ENCODE results near the gene USP47. TPM values are rescaled to one million over a fixed set of nuclear protein-coding genes. Genes with fewer than 3 reads are reported as not detected.
"Not testable (repeated sequence)": the region's sequence is repeated elsewhere in the genome, so short reads cannot be mapped to it uniquely, and the experiment has no call there.

Gene USP47
- total RNA-seq, 1 donor from 2014 or later: 38.7 TPM

GRCh38 chr11:11821899-11822298, 19.9 kb upstream of the USP47 start:
- intact Hi-C loops (cut with micrococcal nuclease): no loop called here

DNA sequence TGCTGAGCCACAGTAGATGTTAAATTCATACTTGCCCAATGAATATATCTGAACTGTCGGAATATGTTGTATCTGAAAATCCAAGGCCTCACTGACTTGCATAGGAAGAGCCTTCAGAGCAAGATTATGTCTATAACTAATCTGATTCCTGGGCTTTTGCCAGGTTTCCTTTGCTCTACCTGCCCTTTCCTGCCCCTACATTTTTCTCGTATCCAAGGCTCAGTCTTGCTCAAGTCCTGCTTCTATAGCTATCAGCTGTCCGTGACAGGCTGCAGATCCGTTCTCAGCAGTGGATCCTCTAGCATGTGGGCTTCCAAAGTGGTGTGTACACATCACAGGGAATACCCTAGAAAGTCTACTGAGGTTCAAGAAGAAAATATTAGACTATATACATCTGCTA, 18.8 kb upstream of the USP47 start:
- intact Hi-C loops (cut with micrococcal nuclease): no loop called here

DNA sequence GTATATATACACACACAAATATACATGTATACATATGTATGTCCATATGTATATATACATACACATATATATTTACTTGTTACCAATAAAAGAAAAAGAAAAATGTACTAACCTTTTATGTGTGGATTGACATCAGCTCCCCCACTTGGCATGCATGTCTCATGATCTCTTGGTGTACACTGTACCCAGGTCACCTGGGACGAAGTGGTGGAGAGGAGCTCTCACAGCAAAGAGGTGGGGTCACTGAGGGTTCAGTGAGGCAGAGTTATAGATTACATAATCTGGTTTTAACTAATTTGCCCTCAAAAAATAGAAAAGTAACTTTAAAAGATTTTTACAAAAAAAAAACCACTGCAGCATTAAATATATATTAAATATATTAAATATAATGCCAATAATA, 15.5 kb upstream of the USP47 start:
- intact Hi-C loops (cut with micrococcal nuclease): no loop called here

DNA sequence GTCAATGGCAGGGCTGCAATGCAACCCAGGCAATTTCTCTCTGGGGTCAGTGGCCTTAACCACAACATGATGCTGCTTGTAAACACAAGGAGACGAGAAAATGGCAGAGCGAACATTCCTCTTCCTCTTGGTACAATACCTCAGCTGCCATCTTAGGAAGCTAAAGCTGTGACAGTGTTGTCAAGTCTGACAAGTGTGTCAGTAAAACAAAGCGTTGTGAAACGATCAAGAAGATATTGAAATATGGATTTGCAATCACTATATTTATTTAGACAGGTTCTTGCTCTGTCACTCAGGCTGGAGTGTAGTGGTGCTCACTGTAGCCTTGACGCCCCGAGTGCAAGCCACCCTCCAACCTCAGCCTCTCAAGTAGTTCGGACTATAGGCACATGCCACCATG, 14.5 kb upstream of the USP47 start:
- intact Hi-C loops (cut with micrococcal nuclease): no loop called here

DNA sequence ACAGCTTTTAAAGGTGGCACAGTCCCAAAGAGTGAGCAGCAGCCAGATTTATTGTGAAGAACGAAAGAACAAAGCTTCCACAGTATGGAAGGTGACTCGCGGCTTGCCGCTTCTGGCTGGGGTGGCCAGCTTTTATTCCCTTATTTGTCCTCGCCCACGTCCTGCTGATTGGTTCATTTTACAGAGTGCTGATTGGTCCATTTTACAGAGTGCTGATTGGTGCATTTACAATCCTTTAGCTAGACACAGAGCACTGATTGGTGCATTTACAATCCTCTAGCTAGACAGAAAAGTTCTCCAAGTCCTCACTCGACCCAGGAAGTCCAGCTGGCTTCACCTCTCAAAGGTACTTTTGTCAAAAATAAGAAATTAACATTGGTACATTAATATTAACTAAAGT, 10.4 kb upstream of the USP47 start:
- intact Hi-C loops (cut with micrococcal nuclease): not testable (repeated sequence)

- intact Hi-C loops (cut with micrococcal nuclease): no loop called here
Observed at GRCh38 chr11:11836676-11837231, 5.0 kb upstream of the USP47 start.

- intact Hi-C loops (cut with micrococcal nuclease): loop anchor here (5.0 to 10.0 kb wide), 5 partner anchors 217 to 1438 kb away; partner anchors contain the start of genes BMAL1, CTR9, GALNT18 and MICAL2
Observed at GRCh38 chr11:11839718-11840117, 2.1 kb upstream of the USP47 start.

GRCh38 chr11:11841116-11841722, 553 bp upstream of the USP47 start:
- intact Hi-C loops (cut with micrococcal nuclease): loop anchor here (5.0 to 10.0 kb wide), 5 partner anchors 219 to 1436 kb away; partner anchors contain the start of genes BMAL1, CTR9, GALNT18 and MICAL2

DNA sequence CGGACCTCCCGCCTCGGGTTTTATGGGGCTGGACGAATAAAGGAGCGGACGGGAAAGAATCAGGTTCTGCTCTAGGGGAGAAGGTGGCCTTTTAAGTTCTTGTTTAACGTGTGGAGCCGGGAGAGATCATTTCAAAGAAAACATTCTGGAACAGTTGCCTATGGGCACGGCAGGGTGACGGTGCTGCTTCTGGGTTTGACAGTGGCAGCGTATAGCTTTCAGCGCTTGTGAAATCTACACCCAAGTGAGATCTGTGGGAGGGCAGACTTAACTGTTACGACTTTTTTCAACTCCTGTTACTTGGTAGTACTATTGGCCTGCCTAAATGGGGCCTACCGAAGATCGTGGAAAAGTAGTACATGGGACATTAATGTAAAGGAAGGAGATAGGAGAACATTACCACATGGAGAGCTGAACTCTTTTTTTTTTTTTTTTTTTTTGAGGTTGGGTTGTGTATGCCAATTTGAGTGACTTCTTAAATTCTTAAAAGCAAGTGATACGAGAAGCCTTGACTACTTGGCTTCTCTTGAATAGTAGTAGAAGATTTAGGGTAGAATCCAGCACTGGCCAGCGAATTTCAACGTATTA, 743 bp downstream of the USP47 start:
- intact Hi-C loops (cut with micrococcal nuclease): loop anchor here (1.0 to 10.0 kb wide), 8 partner anchors 220 to 1620 kb away; partner anchors contain the start of genes BMAL1, BTBD10, CTR9 and EIF4G2

GRCh38 chr11:11843211-11843621, 1.4 kb downstream of the USP47 start:
- intact Hi-C loops (cut with micrococcal nuclease): loop anchor here (2.0 to 10.0 kb wide), 7 partner anchors 221 to 1620 kb away; partner anchors contain the start of genes BMAL1, BTBD10, CTR9 and EIF4G2

- intact Hi-C loops (cut with micrococcal nuclease): loop anchor here (2.0 to 10.0 kb wide), 7 partner anchors 221 to 1619 kb away; partner anchors contain the start of genes BMAL1, BTBD10, CTR9 and EIF4G2
Observed at GRCh38 chr11:11843642-11844041, 1.9 kb downstream of the USP47 start.

- intact Hi-C loops (cut with micrococcal nuclease): loop anchor here (5.0 to 10.0 kb wide), 5 partner anchors 222 to 1433 kb away; partner anchors contain the start of genes BMAL1, CTR9, GALNT18 and MICAL2
Observed at GRCh38 chr11:11844272-11844671, 2.5 kb downstream of the USP47 start.

DNA sequence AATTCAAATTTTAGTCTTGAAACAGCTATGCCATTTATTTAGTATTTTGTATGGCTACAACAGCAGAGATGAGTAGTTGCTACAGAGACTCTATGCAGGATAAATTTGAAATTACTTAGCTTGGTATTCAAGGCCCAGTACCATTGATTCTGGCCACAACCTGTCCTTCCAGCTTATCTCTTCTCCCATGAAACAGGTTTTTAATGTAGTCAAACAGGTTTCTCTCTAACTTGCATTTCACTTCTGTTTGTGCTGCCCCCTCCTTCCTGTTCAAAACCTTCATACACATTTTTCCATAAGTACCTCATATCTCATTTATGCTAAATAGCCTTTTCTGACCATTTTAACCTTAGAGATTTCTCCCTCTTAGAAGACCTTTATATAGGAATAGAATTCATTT, 3.3 kb downstream of the USP47 start:
- intact Hi-C loops (cut with micrococcal nuclease): loop anchor here (10.0 kb wide), 2 partner anchors 270 to 350 kb away; partner anchors contain the start of gene MICAL2

DNA sequence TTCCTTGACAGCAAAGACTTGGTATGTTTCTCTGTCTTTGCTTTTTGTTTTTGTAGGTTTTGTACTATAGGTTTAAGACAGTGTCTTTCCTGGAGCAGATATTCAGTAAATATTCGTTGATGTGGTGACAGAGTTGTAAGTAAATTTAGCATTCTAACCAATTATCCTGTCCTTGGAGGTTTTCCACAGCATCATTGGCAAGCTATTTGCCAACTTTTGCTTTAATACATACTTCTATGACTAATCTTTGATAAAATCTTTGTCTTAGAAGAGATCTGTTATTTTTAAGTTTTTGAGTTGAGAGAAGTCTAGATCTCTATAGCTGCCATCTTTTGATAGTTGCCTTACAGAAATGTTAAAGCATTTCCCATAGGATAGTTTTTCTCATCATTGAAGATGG, 3.8 kb downstream of the USP47 start:
- intact Hi-C loops (cut with micrococcal nuclease): loop anchor here (10.0 kb wide), 2 partner anchors 269 to 349 kb away; partner anchors contain the start of gene MICAL2

DNA sequence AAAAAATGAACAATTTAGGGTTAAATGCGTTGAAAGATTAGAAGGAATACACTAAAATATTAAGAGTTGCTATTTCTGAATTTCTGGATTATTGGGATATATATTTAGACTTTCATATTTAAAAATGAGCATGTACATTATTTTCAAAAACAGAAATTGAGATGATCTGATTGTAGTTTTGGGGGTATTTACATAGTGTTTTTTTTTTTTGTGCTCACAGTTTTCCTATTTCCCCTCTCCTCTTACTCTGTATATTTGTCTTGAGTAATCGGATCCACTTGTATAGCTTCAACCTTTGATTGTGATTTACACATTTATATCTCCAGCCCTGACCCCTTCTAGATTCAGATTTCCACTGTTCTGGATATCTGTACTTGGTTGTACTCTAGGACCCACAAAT, 5.3 kb downstream of the USP47 start:
- intact Hi-C loops (cut with micrococcal nuclease): loop anchor here (10.0 kb wide), 2 partner anchors 268 to 348 kb away; partner anchors contain the start of gene MICAL2

GRCh38 chr11:11848891-11849746, 7.3 kb downstream of the USP47 start:
- intact Hi-C loops (cut with micrococcal nuclease): loop anchor here (2.0 to 10.0 kb wide), 4 partner anchors 50 to 346 kb away; partner anchors contain the start of gene MICAL2

DNA sequence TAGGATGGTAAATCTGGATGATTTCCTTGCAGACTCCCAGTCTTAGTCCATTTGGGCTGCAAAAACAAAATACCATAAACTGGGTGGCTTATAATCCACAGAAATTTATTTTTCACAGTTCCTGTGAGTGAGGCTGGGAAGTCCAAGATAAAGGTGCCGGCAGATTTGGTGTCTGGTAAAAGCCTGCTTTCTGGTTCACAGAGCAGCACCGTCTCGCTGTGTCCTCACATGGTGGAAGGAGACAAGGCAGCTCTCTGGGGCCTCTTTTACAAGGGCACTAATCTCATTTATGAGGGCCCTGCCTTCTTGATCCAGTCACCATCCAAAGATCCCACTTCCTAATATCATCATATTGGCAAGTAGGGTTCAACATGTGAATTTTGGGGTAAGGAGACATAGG, 8.9 kb downstream of the USP47 start:
- intact Hi-C loops (cut with micrococcal nuclease): no loop called here

GRCh38 chr11:11856638-11857037, 14.9 kb downstream of the USP47 start:
- intact Hi-C loops (cut with micrococcal nuclease): no loop called here

DNA sequence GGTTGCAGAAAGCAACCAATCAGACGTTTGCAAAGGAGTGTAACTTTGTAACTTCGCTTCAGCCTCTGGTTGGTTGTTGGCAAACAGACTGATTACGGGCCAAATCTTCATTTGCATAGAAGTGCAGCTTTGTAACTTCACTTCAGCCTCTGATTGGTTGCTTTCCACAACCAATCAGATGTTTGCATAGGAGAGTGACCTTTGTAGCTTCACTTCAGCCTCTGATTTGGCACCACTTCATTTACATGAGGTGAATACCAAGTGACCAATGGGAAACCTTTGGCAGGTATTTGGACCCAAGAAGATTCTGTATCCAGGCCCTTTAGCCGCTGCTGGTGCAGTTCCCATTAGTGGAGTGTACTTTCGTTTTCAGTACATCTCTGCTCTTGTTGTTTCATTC, 16.0 kb downstream of the USP47 start:
- intact Hi-C loops (cut with micrococcal nuclease): no loop called here

- intact Hi-C loops (cut with micrococcal nuclease): no loop called here
Observed at GRCh38 chr11:11858676-11859075, 16.9 kb downstream of the USP47 start.

Data from T-helper 2 cell treated with Interferon-gamma antibody and Interleukin-4, amounts not matched to agents 100 ng/mL and 5 ng/mL, for 36 hours (primary cell).